ENCODE data around the gene ZNF816. TPM values are rescaled to one million over a fixed set of nuclear protein-coding genes. Genes with fewer than 3 reads are reported as not detected.

The ZNF816 gene
- total and polyA plus RNA-seq, 2 of the 8 experiments (the other 6 are each of a cell fraction or from before 2014, with no cell fraction given) = 2.7 to 13.2 TPM

DNA sequence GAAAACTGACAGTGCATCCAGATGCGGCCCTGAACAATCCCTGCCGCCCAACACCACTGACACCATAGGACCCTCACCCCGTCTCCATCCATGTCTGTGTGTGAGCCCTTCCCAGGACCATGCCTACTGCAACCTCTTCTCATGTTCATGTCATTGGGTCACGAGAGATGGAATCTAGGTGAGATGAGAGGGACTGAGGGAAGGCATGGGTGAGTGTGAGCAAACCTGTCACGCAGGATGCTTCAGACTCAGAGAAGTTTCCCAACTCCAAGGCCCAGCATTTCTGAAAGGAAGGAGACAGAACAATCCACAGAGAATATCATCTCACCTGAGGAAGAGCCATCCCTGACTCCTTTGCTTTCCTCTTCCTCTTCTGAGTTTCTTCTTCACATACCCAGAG lies 45.1 kb downstream of the ZNF816 start:
- no peaks in the 10 kb centered on the region for H3K79me1 ChIP-seq (ENCODE audit: low read depth, low read length)
- no peak overlapping the region for H2BK120ac ChIP-seq (replicated peaks; ENCODE audit: low read depth, low read length)
- ChIA-PET POLR2A (ENCODE audit: partially characterized antibody) (no interaction called here), CTCF (ENCODE audit: partially characterized antibody) (interaction anchor here (1.1 kb wide), 1 partner anchor 12 kb away, joined by 3 read pairs; no protein-coding TSS in a partner anchor)
- H3K56ac ChIP-seq (replicated peaks; ENCODE audit: insufficient read length, low read depth, low read length) = no peak overlapping the region
- no peak overlapping the region for H2AK5ac ChIP-seq (ENCODE audit: low read depth, low read length)
- no peaks in the 10 kb centered on the region for H3K9me3 ChIP-seq (ENCODE audit: insufficient read depth in 2 of 2, low read depth in 1 of 2, low read length in 1 of 2)
- no peak overlapping the region for H3K18ac ChIP-seq (ENCODE audit: extremely low read depth, low read length)
- no peak overlapping the region for H3K4ac ChIP-seq (replicated peaks; ENCODE audit: insufficient read length, low read depth, low read length)
- H3K4me3 ChIP-seq (ENCODE audit: extremely low read depth in 1 of 4, insufficient read depth in 2 of 4, low read depth in 3 of 4, low read length in 4 of 4) = no peak overlapping the region
- H2BK5ac ChIP-seq (ENCODE audit: low read depth, low read length) = no peak overlapping the region
- no peak overlapping the region for H3K14ac ChIP-seq (ENCODE audit: insufficient read length)
- no peaks in the 10 kb centered on the region; a peak in 1 of 7 replicates for H3K27me3 ChIP-seq (replicated peaks in 1 of 4; ENCODE audit: control insufficient read depth in 3 of 4, extremely low read depth in 1 of 4, insufficient read depth in 3 of 4, low read length in 3 of 4)
- no peak overlapping the region for H2BK12ac ChIP-seq (ENCODE audit: low read depth, low read length)
- H3K36me3 ChIP-seq (ENCODE audit: control insufficient read depth in 2 of 4, insufficient read depth in 4 of 4, low read length in 3 of 4) = peaks cover 0 to 3% (median 0%) of the 10 kb centered on the region in 4 experiments; a peak in 4 of 8 replicates
- no peak overlapping the region for H3K27ac ChIP-seq (ENCODE audit: low read depth, low read length)
- H4K91ac ChIP-seq (replicated peaks; ENCODE audit: insufficient read length, low read length) = no peak overlapping the region
- no peak overlapping the region for H2BK15ac ChIP-seq (ENCODE audit: low read length)
- H3K23ac ChIP-seq (ENCODE audit: insufficient read length) = no peak overlapping the region
- H3K23me2 ChIP-seq (ENCODE audit: low read depth, low read length) = no peaks in the 10 kb centered on the region; the same call in 1 of the 2 replicates
- no peak overlapping the region for H4K5ac ChIP-seq (ENCODE audit: insufficient read length, low read depth, low read length)
- no peaks in the 10 kb centered on the region for H3K4me1 ChIP-seq (replicated peaks in 1 of 4; ENCODE audit: control insufficient read depth in 3 of 4, insufficient read depth in 4 of 4, low read length in 3 of 4)
- H2AFZ ChIP-seq (ENCODE audit: low read length) = no peak overlapping the region
- FAIRE-seq (no peak), DNase-seq (ENCODE audit: low read depth in 1 of 2, low spot score in 2 of 2) (no peak)
- peaks cover 0 to 1% of the 10 kb centered on the region in 2 experiments for H4K20me1 ChIP-seq (replicated peaks in 1 of 2; ENCODE audit: control insufficient read depth in 1 of 2, insufficient read depth in 2 of 2, low read length in 2 of 2)
- no peaks in the 10 kb centered on the region for H3K79me2 ChIP-seq (ENCODE audit: control insufficient read depth in 1 of 2, insufficient read depth in 2 of 2, low read length in 2 of 2)
- H3K4me2 ChIP-seq (ENCODE audit: insufficient read depth in 1 of 2, low read depth in 2 of 2, low read length in 2 of 2) = no peak overlapping the region
- H4K8ac ChIP-seq (ENCODE audit: extremely low read depth, insufficient read depth, low read length) = no peak overlapping the region
- H3K9ac ChIP-seq (replicated peaks in 1 of 4; ENCODE audit: extremely low read depth in 1 of 4, low read depth in 3 of 4, low read length in 3 of 4) = no peak overlapping the region
- H2BK20ac ChIP-seq (ENCODE audit: low read length) = no peak overlapping the region
- 90% methylated on average over 5 of the region's 5 CpGs; no CpG with 5 or more reads in 1 of the 2 experiments for WGBS, 2 experiments (ENCODE audit: extremely low coverage in 1 of 2, insufficient coverage in 1 of 2, insufficient read length in 1 of 2, insufficient replicate concordance in 2 of 2, low coverage in 1 of 2, low lambda C conversion rate in 2 of 2, missing lambda C conversion rate in 1 of 2)
- TF ChIP-seq EP300 (IDR thresholded peaks at IDR 0.05; ENCODE audit: borderline replicate concordance in 1 of 2, low read depth in 2 of 2, low read length in 2 of 2) (no peak), ASH2L (IDR thresholded peaks at IDR 0.05; ENCODE audit: low read length) (no peak), CHD1 (IDR thresholded peaks at IDR 0.05; ENCODE audit: low read depth, low read length) (no peak), JUND (IDR thresholded peaks at IDR 0.05; ENCODE audit: low read length) (no peak), RBBP5 (IDR thresholded peaks at IDR 0.05; ENCODE audit: borderline replicate concordance, low read depth, low read length) (no peak), GABPA (IDR thresholded peaks at IDR 0.05; ENCODE audit: borderline replicate concordance, insufficient read depth, low read length) (no peak), NRF1 (IDR thresholded peaks at IDR 0.05; ENCODE audit: low read depth, low read length) (no peak), CEBPB (IDR thresholded peaks at IDR 0.05; ENCODE audit: low read depth, low read length) (no peak), SIRT6 (IDR thresholded peaks at IDR 0.05; ENCODE audit: low read length) (no peak), BCL11A (IDR thresholded peaks at IDR 0.05; ENCODE audit: low read depth in 2 of 2, low read length in 2 of 2) (no peak), ZNF274 (IDR thresholded peaks at IDR 0.05; ENCODE audit: borderline replicate concordance, extremely low read depth, low read length) (no peak), KDM1A (IDR thresholded peaks at IDR 0.05; ENCODE audit: borderline replicate concordance, low read length) (no peak), SP4 (IDR thresholded peaks at IDR 0.05; ENCODE audit: low read length) (no peak), SRF (IDR thresholded peaks at IDR 0.05; ENCODE audit: low read depth, low read length) (no peak), SUZ12 (IDR thresholded peaks at IDR 0.05; ENCODE audit: low read length) (no peak)

Measured in H1 (cell line).